Stomach (tissue), 4 donors: ENCODE measurements around the gene EEFSEC.

Source experiments
- EP300 ChIP-seq: sonication (generic); formaldehyde crosslinking; IDR thresholded peaks from one replicate; pipeline ENCODE4 v1.6.1; 2017; ENCODE audit warnings: antibody characterized with exemption
- POLR2A ChIP-seq, 4 donors: fragments of 450-650 bp; IDR thresholded peaks; one replicate each; pipeline ENCODE4 v1.6.1; 2016; ENCODE audit warnings: antibody characterized with exemption in 4 of 4, control low read depth in 2 of 4, mild to moderate bottlenecking in 1 of 4, moderate library complexity in 1 of 4
- POLR2AphosphoS5 ChIP-seq, 3 donors: sonication (generic); formaldehyde crosslinking; IDR thresholded peaks; one replicate each; pipeline ENCODE4 v1.6.1; 2016; ENCODE audit warnings: antibody characterized with exemption in 3 of 3
- TF ChIP-seq, protein P1 (sequence below), 7 experiments: fragments of 450-650 bp in 4 of 7; fragments of 200-600 bp in 3 of 7; sonication (generic) in 3 of 7; IDR thresholded peaks; one replicate each; pipeline ENCODE4 v1.5.1; 2016 to 2019; ENCODE audit warnings: antibody characterized with exemption in 7 of 7, control low read depth in 2 of 7, mild to moderate bottlenecking in 1 of 7

DNA sequence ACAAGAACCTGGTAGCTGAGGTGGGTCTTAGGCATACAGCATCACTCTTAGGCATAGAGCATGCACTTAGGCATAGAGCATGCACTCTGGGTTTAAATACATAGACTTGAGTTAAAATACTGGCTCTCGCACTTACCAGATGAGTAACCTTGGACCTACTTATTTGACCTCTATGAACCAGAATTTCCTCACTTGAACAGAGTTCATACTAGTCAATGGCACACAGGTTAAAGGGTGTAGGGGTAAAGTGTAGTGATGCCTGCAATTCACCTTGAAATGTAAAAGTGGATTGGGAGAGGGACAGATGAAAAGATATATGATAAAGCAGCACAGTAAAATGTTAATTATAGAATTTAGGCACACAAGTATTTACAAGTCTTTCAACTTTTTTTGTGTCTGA is 31.3 kb upstream of the EEFSEC start:
- TF ChIP-seq POLR2A (IDR thresholded peaks at IDR 0.05) (no peak), POLR2AphosphoS5 (IDR thresholded peaks at IDR 0.05) (no peak), EP300 (no peak)
- TF ChIP-seq, protein P1, sequence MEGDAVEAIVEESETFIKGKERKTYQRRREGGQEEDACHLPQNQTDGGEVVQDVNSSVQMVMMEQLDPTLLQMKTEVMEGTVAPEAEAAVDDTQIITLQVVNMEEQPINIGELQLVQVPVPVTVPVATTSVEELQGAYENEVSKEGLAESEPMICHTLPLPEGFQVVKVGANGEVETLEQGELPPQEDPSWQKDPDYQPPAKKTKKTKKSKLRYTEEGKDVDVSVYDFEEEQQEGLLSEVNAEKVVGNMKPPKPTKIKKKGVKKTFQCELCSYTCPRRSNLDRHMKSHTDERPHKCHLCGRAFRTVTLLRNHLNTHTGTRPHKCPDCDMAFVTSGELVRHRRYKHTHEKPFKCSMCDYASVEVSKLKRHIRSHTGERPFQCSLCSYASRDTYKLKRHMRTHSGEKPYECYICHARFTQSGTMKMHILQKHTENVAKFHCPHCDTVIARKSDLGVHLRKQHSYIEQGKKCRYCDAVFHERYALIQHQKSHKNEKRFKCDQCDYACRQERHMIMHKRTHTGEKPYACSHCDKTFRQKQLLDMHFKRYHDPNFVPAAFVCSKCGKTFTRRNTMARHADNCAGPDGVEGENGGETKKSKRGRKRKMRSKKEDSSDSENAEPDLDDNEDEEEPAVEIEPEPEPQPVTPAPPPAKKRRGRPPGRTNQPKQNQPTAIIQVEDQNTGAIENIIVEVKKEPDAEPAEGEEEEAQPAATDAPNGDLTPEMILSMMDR (IDR thresholded peaks at IDR 0.05) = no peak
